OCI-M2 (cell line): ENCODE data around the gene EPB41L4A.
"Not testable (repeated sequence)": the region's sequence is repeated elsewhere in the genome, so short reads cannot be mapped to it uniquely, and the experiment has no call there.

ENCODE experiments used
- DNase-seq: peaks from one replicate; lab custom pipeline; 2025; ENCODE audit not compliant: unreplicated experiment; lab: John Stamatoyannopoulos, UW

The EPB41L4A gene

GRCh38 chr5:112217843-112218579 lies 201.1 kb downstream of the EPB41L4A start:
- DNase-seq, result peak; percentile 68

DNA sequence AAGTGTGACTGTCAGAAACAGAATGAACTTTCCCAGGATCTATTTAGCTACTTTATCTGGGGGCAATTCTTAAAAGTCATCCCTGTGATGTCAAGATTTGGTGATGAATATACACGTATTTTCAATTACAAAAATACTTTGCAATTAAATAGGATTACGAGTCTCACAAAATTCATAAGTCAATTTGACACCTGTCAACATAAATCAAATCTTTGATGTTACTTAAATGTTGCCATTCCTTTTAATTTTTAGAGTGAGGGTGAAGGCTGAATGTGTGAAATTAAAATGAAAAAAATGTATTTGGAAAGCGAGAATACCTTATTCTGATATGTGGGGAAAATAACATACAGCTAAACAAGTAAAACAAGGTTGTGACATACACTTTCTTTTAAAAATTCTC lies 202.9 kb downstream of the EPB41L4A start:
- no peak for DNase-seq

- no peak for DNase-seq
Observed at GRCh38 chr5:112210430-112211005, 208.6 kb downstream of the EPB41L4A start.

DNA sequence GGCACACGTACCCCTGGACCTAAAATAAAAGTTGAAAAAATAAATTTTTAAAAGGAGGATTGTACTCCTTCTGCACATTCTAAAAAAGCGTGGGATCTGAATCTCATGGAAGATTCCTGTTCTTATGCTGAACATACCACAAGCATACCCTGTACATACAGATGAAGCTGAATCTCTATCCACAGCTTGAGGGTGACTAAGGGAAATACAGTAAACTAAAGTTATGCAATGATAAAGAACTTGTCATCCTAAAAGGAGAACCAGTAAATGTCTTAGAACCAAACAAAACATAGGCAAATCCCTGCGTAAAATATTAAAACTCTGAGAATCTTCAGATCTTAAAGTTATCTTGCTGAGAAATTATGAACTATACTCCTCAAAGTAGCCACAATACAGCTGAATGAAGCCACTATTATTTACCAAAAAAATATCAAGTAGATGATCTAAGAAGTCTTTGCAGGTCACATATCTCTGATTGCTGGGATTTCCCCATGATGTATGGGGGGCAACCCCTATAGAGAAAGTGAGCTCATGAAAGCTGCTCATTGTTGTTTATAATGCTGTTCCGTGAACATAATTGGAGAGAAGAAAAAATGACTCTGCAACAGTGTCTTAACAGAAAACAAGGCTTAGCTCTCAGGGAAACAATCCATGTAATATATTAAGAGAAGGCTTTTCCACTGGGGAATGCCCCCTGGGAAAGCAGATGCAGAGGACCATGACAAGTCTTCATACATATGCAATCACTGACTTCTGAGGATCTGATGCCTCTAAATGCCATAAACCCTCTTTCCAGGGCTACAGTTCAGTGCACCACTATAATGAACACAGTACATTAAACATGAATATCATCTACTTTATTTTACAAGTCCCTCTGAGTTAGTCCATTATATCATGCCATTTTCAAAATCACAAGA lies 210.1 kb downstream of the EPB41L4A start:
- no peak for DNase-seq

GRCh38 chr5:112208195-112208594 lies 210.9 kb downstream of the EPB41L4A start:
- DNase-seq, result not testable (repeated sequence)

DNA sequence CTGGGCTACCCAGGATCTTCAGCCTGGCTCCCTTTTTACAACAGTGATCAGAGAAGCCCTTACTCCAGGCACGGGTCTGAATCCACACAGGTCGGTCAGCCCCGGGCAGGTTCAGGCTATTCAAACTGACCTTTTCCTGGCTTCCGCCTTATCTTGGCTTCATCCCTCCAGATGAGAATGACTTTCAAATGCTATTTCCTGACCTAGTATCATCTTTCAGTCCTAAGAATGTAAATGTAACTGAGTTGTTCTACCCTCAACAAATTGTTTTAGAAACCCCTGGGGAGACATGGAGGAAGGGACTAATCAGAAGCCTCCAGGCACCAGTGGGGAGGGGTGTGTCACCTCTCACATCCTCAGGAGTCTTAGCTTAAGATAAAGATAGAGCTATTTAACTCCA lies 213.2 kb downstream of the EPB41L4A start:
- DNase-seq, result peak; percentile 80

DNA sequence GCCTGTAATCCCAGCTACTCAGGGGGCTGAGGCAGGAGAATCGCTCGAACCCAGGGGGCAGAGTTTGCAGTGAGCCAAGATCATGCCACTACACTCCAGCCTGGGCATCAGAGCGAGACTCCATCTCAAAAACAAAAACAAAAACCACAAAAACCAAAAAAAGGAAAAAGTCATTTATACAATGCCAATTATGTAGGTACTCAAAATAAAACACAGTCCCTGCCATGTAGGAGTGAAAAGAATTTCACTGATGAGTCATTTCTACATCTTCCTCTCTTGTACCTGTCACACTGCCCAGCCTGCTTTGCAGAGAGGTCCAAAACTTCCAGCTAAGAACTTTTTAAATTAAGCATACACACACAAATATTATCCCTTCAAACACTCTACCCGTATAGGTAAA lies 215.8 kb downstream of the EPB41L4A start:
- DNase-seq, result no peak

- DNase-seq, result no peak
Observed at GRCh38 chr5:112202694-112203093, 216.4 kb downstream of the EPB41L4A start.

- DNase-seq, result no peak
Observed at GRCh38 chr5:112201141-112201540, 217.9 kb downstream of the EPB41L4A start.

DNA sequence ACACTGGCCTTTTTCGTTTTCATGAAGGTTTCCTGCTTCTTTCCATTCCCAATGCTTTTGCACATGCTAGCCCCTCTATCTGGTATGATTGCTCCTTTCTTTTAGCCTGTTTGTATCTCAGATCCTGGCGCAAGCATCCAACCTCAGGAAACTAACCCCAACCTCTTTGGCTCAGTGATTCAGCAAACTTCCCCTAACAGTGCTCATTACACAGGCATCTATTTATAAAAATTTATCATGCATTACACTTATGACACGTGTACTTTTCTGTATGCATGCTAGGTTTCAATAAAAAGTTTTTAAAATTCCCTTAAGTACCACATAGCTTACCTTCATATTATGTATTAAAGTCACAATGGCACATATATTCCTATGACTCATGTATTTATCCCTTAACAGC lies 218.9 kb downstream of the EPB41L4A start:
- no peak for DNase-seq

- DNase-seq, result no peak
Observed at GRCh38 chr5:112196584-112196983, 222.5 kb downstream of the EPB41L4A start.

- no peak for DNase-seq
Observed at GRCh38 chr5:112195924-112196323, 223.2 kb downstream of the EPB41L4A start.

GRCh38 chr5:112192866-112193265 lies 226.2 kb downstream of the EPB41L4A start:
- DNase-seq, result no peak

GRCh38 chr5:112192072-112192471 lies 227.0 kb downstream of the EPB41L4A start:
- DNase-seq, result no peak

GRCh38 chr5:112189391-112189790 lies 229.7 kb downstream of the EPB41L4A start:
- no peak for DNase-seq

DNA sequence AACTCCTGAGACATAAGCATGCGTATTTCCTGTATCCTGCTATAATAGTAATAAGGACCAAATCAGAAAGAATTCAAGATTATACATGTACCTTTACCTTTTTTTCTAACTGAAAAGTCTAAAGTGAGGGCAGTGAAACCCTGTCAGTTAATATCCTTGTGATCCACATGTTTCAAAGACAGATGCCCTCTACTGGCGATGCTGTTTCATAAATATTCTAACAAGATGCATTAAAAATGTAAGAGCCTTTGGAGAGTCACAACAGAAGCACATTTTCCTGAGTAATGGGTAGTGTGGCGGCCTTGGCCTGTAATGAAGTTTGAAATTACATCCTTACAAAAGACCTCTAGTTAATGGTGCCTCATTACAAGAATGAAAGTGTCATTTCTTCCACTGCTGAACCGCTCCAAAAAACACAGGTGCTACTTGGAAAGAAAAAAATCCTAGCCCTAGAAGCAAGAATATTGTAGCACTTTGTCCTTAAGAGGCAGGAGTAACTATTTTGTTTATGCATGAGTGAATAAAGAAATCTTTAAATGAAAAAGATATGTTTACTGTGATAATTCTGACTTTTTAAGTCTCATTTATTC lies 232.6 kb downstream of the EPB41L4A start:
- DNase-seq, result no peak

DNA sequence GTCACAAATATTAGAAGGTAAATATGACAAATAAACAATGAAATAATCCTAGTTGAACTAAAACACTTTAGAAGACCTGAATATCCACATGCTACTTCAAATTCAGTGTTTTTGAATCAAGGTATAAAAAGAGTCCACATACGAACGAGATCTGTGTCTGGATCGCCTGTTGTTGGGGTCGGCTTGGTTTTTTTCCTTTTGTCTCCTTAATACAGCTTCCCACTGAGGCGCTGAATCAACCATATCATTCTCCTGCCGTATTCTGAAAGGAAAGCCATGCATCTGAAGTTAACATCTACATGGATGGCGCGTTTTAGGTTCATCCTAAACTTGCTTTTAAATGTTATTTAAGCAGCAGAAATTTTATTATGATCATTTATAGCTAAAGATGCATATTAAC lies 235.2 kb downstream of the EPB41L4A start:
- no peak for DNase-seq

- no peak for DNase-seq
Observed at GRCh38 chr5:112183103-112183711, 235.9 kb downstream of the EPB41L4A start.

DNA sequence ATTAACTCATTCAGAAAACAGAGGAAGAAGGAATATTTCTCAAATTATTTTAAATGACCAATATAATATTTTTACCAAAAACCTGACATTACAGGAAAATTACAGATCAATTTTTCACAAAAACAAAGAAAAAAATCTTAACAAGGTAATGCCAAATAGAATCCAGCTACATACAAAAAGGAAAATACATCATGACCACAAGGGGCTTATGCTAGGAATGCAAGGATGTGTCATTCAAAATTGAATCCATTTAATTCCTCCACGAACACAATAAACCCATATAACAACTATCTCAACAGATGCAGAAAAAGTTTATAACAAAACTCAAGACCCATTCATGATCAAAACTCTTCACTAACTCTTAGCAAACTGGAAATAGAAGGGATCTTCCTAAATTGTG lies 239.8 kb downstream of the EPB41L4A start:
- no peak for DNase-seq

DNA sequence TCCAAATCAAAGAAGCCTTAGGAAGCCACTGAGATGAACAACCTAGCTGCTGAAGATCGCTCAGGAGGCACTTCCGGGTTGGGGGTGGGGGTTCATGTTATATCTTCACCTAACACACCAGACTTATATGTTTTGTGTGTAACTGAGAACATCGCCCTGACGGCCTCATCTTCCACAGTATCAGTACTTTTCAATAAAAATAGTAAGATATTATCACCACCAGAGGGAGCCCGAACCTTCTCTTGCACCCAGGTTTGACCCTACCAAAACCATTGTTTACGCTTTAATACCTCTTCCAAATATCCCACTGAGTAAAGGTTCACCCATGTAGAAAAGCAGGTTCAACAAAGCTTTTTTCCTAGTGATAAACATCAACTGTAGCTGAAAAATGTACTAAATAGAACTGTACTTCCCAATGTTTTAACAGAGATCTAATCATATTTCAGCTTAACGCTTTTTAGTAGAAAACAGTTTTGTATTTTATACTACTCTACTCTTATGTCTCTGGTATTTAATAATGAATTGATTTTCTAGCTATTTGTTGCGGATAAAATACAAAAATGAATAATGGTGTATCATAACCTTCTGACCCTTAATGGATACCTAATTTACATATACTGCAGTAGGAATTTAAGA lies 244.0 kb downstream of the EPB41L4A start:
- no peak for DNase-seq
